PC-3 (cell line): ENCODE data around the gene PCDHGB4.

Experiments used
- CTCF ChIP-seq: fragments of 300-600 bp; sonication (generic); conservative IDR thresholded peaks from 2 replicates; pipeline ENCODE4 v1.5.1; 2017; ENCODE audit warnings: antibody characterized with exemption, low read depth, mild to moderate bottlenecking, low read length
- EZH2 ChIP-seq: fragments of 300-600 bp; sonication (generic); IDR thresholded peaks from one replicate; pipeline ENCODE4 v1.6.1; 2017; ENCODE audit warnings: antibody characterized with exemption, mild to moderate bottlenecking, low read length; ENCODE audit not compliant: unreplicated experiment

- TF ChIP-seq EZH2, result no peak
- no peak for TF ChIP-seq CTCF
Observed at GRCh38 chr5:141393267-141393666, 5.8 kb downstream of the PCDHGB4 start.
